GM12801 (cell line): ENCODE measurements around the gene USP25.

Source experiments
- TF ChIP-seq, protein P1 (sequence below): IDR thresholded peaks from one replicate; pipeline ENCODE4 v1.5.1; 2011; ENCODE audit warnings: control low read depth; ENCODE audit not compliant: insufficient read length; ENCODE audit errors: extremely low read depth

USP25 gene

DNA sequence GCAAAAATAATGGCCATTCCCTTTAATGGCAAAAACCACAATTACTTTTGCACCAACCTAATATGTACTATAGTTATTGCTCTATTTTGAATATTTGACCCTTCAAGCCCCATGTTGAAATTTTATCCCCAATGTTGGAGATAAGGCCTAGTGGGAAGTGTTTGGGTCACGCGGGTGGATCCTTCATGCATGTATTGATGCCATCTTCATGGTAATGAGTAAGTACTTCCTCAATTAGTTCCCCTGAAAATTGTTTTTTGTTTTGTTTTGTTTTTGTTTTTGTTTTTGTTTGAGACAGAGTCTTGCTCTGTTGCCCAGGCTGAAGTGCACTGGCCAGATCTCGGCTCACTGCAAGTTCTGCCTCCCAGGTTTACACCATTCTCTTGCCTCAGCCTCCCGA lies 9.8 kb upstream of the USP25 start:
- TF ChIP-seq, protein P1, sequence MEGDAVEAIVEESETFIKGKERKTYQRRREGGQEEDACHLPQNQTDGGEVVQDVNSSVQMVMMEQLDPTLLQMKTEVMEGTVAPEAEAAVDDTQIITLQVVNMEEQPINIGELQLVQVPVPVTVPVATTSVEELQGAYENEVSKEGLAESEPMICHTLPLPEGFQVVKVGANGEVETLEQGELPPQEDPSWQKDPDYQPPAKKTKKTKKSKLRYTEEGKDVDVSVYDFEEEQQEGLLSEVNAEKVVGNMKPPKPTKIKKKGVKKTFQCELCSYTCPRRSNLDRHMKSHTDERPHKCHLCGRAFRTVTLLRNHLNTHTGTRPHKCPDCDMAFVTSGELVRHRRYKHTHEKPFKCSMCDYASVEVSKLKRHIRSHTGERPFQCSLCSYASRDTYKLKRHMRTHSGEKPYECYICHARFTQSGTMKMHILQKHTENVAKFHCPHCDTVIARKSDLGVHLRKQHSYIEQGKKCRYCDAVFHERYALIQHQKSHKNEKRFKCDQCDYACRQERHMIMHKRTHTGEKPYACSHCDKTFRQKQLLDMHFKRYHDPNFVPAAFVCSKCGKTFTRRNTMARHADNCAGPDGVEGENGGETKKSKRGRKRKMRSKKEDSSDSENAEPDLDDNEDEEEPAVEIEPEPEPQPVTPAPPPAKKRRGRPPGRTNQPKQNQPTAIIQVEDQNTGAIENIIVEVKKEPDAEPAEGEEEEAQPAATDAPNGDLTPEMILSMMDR, result no peak

- TF ChIP-seq, protein P1, result no peak
Observed at GRCh38 chr21:15722591-15723324, 7.0 kb upstream of the USP25 start.

- TF ChIP-seq, protein P1, result no peak
Observed at GRCh38 chr21:15725949-15726348, 3.8 kb upstream of the USP25 start.

- TF ChIP-seq, protein P1, result no peak
Observed at GRCh38 chr21:15728046-15728445, 1.7 kb upstream of the USP25 start.

- TF ChIP-seq, protein P1, result no peak
Observed at GRCh38 chr21:15729346-15729673, 472 bp upstream of the USP25 start.

DNA sequence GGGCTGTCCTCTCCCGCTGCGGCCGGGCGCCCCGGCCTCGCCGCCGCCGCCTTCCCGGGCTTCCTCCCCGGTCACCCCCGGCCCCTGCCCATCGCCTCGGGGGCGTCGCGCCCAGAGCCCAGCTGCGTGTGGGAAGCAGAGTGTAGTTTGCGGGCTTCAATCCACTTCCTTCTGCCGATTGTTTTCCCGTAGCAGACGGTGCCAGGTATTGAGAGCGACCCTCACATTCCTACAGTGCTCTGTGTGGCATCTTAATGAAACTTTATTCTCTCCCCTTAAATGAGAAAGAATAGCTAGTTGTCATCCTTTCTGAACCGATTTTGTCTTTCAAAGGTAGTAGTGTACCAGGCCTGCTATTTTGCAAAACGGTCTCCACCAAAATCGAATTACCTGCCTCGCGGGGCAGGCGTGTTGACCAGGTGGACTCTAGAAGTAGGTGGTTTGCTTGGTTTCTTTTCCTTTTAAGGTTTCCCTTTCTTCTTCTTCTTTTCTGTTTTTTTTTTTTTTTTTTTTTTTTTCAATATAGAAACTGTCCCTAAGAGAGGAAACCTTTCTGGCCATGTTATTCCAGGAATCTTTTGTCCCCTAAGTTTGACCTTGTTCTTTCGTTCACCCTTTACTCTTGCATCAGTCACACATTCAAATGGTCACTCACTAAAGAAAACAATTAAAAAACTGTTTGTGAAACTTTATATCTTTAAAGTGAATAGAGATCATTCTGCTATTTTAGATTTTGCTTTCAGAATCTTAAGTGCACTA lies 881 bp downstream of the USP25 start:
- TF ChIP-seq, protein P1, result no peak

- TF ChIP-seq, protein P1, result no peak
Observed at GRCh38 chr21:15731243-15731613, 1.4 kb downstream of the USP25 start.
